ENCODE data around the gene MAPK8IP3.

- TF ChIP-seq CTCF (IDR thresholded peaks at IDR 0.05; ENCODE audit: low read length) (no peak), EZH2 (optimal IDR thresholded peaks at IDR 0.05; ENCODE audit: low read depth, low read length) (no peak)
These were observed 104.5 kb downstream of the MAPK8IP3 start for GRCh38 chr16:1810536-1810935.
